ENCODE results near the gene GRID2.

GRCh38 chr4:92636038-92636806 lies 332.5 kb downstream of the GRID2 start:
- TF ChIP-seq CREB5 (CRISPR knock-in tag; IDR thresholded peaks at IDR 0.05; ENCODE audit: low read depth) = no peak
- TF ChIP-seq TOX (CRISPR knock-in tag; IDR thresholded peaks at IDR 0.05; ENCODE audit: borderline replicate concordance) = no peak
- no peak for TF ChIP-seq ZFP30 (CRISPR knock-in tag; IDR thresholded peaks at IDR 0.05)
- TF ChIP-seq PPARA (CRISPR knock-in tag; IDR thresholded peaks at IDR 0.05; ENCODE audit: borderline replicate concordance) = no peak

All from SK-N-SH treated with all-trans-retinoic acid at 6 μM for 48 hours (cell line).